Skeletal muscle tissue (tissue), 4 donors: Measurements from ENCODE around the gene CEBPG. TPM values are rescaled to one million over a fixed set of nuclear protein-coding genes. Genes with fewer than 3 reads are reported as not detected.

ENCODE experiments used
- H3K27ac ChIP-seq: one replicate; pipeline ENCODE4 v1.7.0; 2013; ENCODE audit warnings: mild to moderate bottlenecking, low read depth, low read length, inconsistent platforms
- H3K27me3 ChIP-seq, 3 donors: one replicate each; pipeline ENCODE4 v1.7.0; 2013; ENCODE audit warnings: low read length in 3 of 3; ENCODE audit not compliant: control insufficient read depth in 3 of 3, insufficient read depth in 3 of 3
- H3K36me3 ChIP-seq, 3 donors: one replicate each; pipeline ENCODE4 v1.7.0; 2013; ENCODE audit warnings: low read length in 3 of 3; ENCODE audit not compliant: control insufficient read depth in 3 of 3, insufficient read depth in 3 of 3
- H3K4me1 ChIP-seq, 3 donors: one replicate each; pipeline ENCODE4 v1.7.0; 2013; ENCODE audit warnings: low read length in 3 of 3, mild to moderate bottlenecking in 3 of 3; ENCODE audit not compliant: control insufficient read depth in 3 of 3, insufficient read depth in 3 of 3
- H3K4me3 ChIP-seq, 3 donors: one replicate each; pipeline ENCODE4 v1.7.0; 2013; ENCODE audit warnings: low read length in 3 of 3
- H3K9ac ChIP-seq, 3 donors: one replicate each; pipeline ENCODE4 v1.7.0; 2013; ENCODE audit warnings: low read length in 3 of 3, mild to moderate bottlenecking in 3 of 3, moderate library complexity in 2 of 3, low read depth in 1 of 3
- H3K9me3 ChIP-seq, 3 donors: one replicate each; pipeline ENCODE4 v1.7.0; 2013; ENCODE audit warnings: low read length in 3 of 3; ENCODE audit not compliant: control insufficient read depth in 3 of 3
- total RNA-seq: library from RNA; depleted of rRNA; stranded (reverse); fragments of >200 nt; gene quantifications from one replicate; pipeline ENCODE4 v1.2.3, GENCODE V29; 2014
- donor health status: Osteomylitis.

CEBPG gene
- total RNA-seq: 14.1 TPM

GRCh38 chr19:33373453-33374235 is at the start of gene CEBPG:
Gene CEBPG, plus strand, starts transcription at chr19:33373709. Its CDS starts 5,531 bp downstream, at chr19:33379240.
- Histone ChIP-seq H3K9ac (peak within 1 kb of the TSS; percentile 89 to 93 (median 89)), H3K27me3 (no peaks in the 10 kb centered on the region), H3K4me1 (peaks cover 27 to 35% (median 34%) of the 10 kb centered on the region in 3 donors), H3K4me3 (peak within 1 kb of the TSS; percentile 77 to 97 (median 86)), H3K9me3 (no peaks in the 10 kb centered on the region), H3K36me3 (no peaks in the 10 kb centered on the region), H3K27ac (peak within 1 kb of the TSS; percentile 88)

DNA sequence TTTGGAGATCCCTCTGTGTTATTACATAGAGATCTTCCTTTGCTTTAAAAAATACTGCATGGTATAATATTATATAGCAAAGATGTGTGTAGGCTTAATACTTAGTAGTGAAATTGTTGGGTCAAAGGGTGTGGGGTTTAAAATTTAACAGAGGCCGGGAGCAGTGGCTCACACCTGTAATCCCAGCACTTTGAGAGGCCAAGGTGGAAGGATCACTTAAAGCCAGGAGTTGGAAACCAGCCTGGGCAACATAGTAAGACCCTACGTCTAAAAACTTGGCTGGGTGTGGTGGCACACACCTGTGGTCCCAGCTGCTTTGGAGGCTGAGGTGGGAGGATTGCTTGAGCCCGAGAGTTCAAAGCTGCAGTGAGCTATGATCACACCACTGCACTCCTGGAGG is 48.9 kb upstream of the CEBPG start:
- no peak overlapping the region for H3K27ac ChIP-seq
- peaks cover 0 to 4% (median 3%) of the 10 kb centered on the region in 3 donors for H3K9me3 ChIP-seq
- H3K4me3 ChIP-seq: no peak overlapping the region
- H3K9ac ChIP-seq: no peak overlapping the region
- no peaks in the 10 kb centered on the region for H3K36me3 ChIP-seq
- H3K27me3 ChIP-seq: no peaks in the 10 kb centered on the region
- peaks cover 0 to 9% (median 7%) of the 10 kb centered on the region in 3 donors for H3K4me1 ChIP-seq

- peaks cover 0 to 4% (median 3%) of the 10 kb centered on the region in 3 donors for H3K9me3 ChIP-seq
- no peak overlapping the region for H3K4me3 ChIP-seq
- H3K4me1 ChIP-seq: peaks cover 0 to 9% (median 9%) of the 10 kb centered on the region in 3 donors
- no peak overlapping the region for H3K9ac ChIP-seq
- no peaks in the 10 kb centered on the region for H3K36me3 ChIP-seq
- peak overlapping the region; percentile 52 for H3K27ac ChIP-seq
- no peaks in the 10 kb centered on the region for H3K27me3 ChIP-seq
These were observed 47.6 kb upstream of the CEBPG start for GRCh38 chr19:33325920-33326319.

DNA sequence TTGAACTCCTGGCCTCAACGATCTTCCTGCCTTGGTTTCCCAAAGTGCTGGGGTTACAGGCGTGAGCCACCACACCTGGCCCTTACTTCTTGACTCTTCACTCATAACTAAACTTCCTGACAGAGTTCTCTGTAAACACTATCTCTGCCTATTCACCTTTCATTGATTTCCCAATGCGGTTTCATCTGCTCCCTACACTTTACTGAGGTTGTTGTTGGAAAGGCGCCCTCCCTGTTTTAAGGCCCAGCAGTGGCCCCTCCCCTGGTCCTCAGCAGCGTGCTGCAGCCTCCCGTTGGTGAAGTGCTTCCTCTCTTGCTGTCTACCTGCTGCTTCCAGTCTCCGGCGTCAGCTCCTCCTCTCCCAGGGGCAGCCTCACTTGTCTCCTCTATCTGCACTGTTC is 44.4 kb upstream of the CEBPG start:
- H3K4me3 ChIP-seq: no peak overlapping the region
- H3K9me3 ChIP-seq: peaks cover 0 to 3% (median 2%) of the 10 kb centered on the region in 3 donors
- H3K36me3 ChIP-seq: no peaks in the 10 kb centered on the region
- no peak overlapping the region for H3K9ac ChIP-seq
- H3K27ac ChIP-seq: no peak overlapping the region
- H3K4me1 ChIP-seq: peaks cover 0 to 9% (median 9%) of the 10 kb centered on the region in 3 donors
- H3K27me3 ChIP-seq: no peaks in the 10 kb centered on the region

DNA sequence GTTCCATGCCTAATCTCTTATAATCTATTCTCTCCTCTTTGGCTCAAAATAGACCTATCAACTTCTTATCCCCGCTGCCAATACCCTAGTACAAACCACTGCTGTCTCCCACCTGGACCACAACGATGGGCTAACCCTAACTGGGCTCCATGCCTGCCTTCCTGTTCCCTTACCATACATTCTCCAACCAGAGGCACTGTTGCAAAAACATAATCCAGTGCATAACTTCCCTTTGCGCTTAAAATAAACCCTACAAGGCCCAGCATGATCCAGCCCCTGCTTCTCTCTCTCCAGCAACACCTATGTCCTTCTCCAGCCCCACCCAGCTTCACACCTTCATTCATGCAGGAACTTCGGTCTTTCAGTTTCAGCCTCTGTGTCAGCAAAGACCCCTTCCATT is 43.8 kb upstream of the CEBPG start:
- Histone ChIP-seq H3K9me3 (peaks cover 0 to 3% (median 2%) of the 10 kb centered on the region in 3 donors), H3K9ac (no peak overlapping the region), H3K4me1 (peaks cover 0 to 9% (median 9%) of the 10 kb centered on the region in 3 donors), H3K27ac (no peak overlapping the region), H3K4me3 (no peak overlapping the region), H3K27me3 (no peaks in the 10 kb centered on the region), H3K36me3 (no peaks in the 10 kb centered on the region)

DNA sequence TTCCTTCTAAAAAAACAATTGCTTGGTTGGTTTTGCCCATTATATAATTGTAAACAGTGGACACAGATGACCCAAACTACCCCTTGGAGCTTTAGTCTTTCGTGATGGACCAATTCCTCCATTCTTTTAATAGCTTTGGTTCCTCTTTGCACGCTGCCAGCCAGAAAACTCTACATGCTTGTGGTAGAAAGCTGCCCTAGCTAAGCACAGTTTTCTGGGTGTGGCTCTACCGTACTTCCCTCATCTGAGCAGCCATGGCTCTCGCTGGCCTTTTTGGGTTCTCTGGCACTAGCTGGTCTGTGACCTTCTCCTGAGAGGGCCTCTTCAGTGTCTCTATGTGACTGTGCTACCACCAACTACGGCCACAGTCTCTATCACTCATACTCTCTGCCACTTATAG is 41.3 kb upstream of the CEBPG start:
- H3K27ac ChIP-seq: no peak overlapping the region
- H3K27me3 ChIP-seq: no peaks in the 10 kb centered on the region
- no peaks in the 10 kb centered on the region for H3K36me3 ChIP-seq
- H3K9me3 ChIP-seq: no peaks in the 10 kb centered on the region
- no peak overlapping the region for H3K4me3 ChIP-seq
- H3K9ac ChIP-seq: no peak overlapping the region
- H3K4me1 ChIP-seq: peaks cover 0 to 2% (median 0%) of the 10 kb centered on the region in 3 donors

DNA sequence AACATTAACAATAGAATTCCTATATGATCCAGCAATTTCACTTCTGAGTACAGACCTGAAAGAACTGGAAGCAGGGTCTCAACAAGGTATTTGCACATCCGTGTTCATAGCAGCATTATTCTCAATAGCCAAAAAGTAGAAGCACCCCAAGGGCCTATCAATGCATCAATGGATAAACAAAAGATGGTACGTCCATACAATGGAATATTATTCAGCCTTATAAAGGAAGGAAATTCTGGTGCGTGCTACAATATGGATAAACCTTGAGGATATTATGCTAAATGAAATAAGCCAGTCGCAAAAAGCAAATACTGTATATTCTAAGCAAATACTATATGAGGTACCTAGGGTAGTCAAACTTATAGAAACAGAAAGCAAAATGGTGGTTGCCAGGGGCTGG is 40.4 kb upstream of the CEBPG start:
- H3K4me3 ChIP-seq: no peak overlapping the region
- H3K9me3 ChIP-seq: no peaks in the 10 kb centered on the region
- H3K27ac ChIP-seq: no peak overlapping the region
- no peaks in the 10 kb centered on the region for H3K27me3 ChIP-seq
- peaks cover 0 to 2% (median 0%) of the 10 kb centered on the region in 3 donors for H3K4me1 ChIP-seq
- no peaks in the 10 kb centered on the region for H3K36me3 ChIP-seq
- H3K9ac ChIP-seq: no peak overlapping the region

DNA sequence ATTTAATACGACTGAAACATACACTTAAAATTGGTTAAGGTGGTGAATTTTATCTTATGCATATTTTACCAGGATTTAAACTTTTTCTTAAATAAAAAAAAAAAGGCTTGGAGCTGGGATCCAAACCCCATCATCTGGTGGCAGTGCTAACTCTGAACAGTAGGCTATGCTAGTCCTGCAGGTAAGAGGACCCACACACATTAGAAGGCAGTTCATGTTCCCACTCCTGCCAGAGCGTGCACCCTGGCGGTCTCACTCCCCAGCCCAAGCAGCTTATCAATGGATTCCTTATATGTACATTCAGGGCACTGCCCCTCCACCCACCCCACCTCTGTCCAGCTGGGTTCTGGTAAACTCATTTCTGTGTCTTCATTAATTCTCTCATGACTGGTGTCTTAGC is 39.9 kb upstream of the CEBPG start:
- Histone ChIP-seq H3K27me3 (no peaks in the 10 kb centered on the region), H3K27ac (no peak overlapping the region), H3K4me1 (peaks cover 0 to 2% (median 0%) of the 10 kb centered on the region in 3 donors), H3K9me3 (no peaks in the 10 kb centered on the region), H3K9ac (no peak overlapping the region), H3K4me3 (no peak overlapping the region), H3K36me3 (no peaks in the 10 kb centered on the region)

DNA sequence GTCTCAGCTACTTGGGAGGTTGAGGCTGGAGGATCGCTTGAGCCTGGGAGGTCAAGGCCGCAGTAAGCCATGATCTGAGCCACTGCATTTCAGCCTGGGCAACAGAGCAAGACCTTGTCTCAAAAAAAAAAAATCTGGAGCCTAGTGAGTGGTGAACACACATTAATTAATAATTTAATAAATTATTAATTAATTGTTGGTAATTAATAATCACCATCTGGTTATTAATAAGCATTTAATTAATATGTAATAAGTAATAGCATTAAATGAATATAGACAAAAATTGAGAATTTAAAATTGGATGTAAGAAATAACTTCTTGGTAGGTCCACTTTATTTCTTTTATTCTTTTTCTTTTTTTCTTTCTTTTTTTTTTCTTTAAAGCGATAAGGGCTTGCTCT is 39.2 kb upstream of the CEBPG start:
- H3K4me1 ChIP-seq: peaks cover 0 to 2% (median 0%) of the 10 kb centered on the region in 3 donors
- H3K27ac ChIP-seq: no peak overlapping the region
- no peaks in the 10 kb centered on the region for H3K27me3 ChIP-seq
- H3K4me3 ChIP-seq: no peak overlapping the region
- H3K9me3 ChIP-seq: no peaks in the 10 kb centered on the region
- no peak overlapping the region for H3K9ac ChIP-seq
- H3K36me3 ChIP-seq: no peaks in the 10 kb centered on the region

GRCh38 chr19:33335446-33335845 is 38.1 kb upstream of the CEBPG start:
- H3K4me3 ChIP-seq: no peak overlapping the region
- H3K27ac ChIP-seq: no peak overlapping the region
- no peaks in the 10 kb centered on the region for H3K9me3 ChIP-seq
- no peaks in the 10 kb centered on the region for H3K27me3 ChIP-seq
- no peaks in the 10 kb centered on the region for H3K4me1 ChIP-seq
- H3K9ac ChIP-seq: no peak overlapping the region
- no peaks in the 10 kb centered on the region for H3K36me3 ChIP-seq
